Astrocyte (in vitro differentiated cells and primary cell): Measurements from ENCODE around the gene IRF2.

ENCODE experiments used
- CTCF ChIP-seq: IDR thresholded peaks from 2 replicates; pipeline ENCODE4 v1.5.1; 2011; ENCODE audit warnings: low read depth, mild to moderate bottlenecking, inconsistent platforms, low read length, moderate library complexity; ENCODE audit not compliant: insufficient read depth
- EZH2 ChIP-seq: IDR thresholded peaks from 2 replicates; pipeline ENCODE4 v1.6.1; 2012; ENCODE audit warnings: mild to moderate bottlenecking, low read length, inconsistent platforms; ENCODE audit not compliant: insufficient read depth

GRCh38 chr4:184473499-184474262, 669 bp downstream of the IRF2 start:
- no peak for TF ChIP-seq CTCF
- TF ChIP-seq EZH2, result no peak
